GM21529 (cell line): Measurements from ENCODE around the gene ALPK1.
"Not testable (repeated sequence)": the region's sequence is repeated elsewhere in the genome, so short reads cannot be mapped to it uniquely, and the experiment has no call there.

Experiments used
- ATAC-seq: cut with Tn5 transposase; IDR thresholded peaks from one replicate; pipeline ENCODE4 v1.9.1; 2021; ENCODE audit not compliant: unreplicated experiment

ALPK1 gene

GRCh38 chr4:112284166-112284565 lies 13.0 kb upstream of the ALPK1 start:
- ATAC-seq, result no peak

DNA sequence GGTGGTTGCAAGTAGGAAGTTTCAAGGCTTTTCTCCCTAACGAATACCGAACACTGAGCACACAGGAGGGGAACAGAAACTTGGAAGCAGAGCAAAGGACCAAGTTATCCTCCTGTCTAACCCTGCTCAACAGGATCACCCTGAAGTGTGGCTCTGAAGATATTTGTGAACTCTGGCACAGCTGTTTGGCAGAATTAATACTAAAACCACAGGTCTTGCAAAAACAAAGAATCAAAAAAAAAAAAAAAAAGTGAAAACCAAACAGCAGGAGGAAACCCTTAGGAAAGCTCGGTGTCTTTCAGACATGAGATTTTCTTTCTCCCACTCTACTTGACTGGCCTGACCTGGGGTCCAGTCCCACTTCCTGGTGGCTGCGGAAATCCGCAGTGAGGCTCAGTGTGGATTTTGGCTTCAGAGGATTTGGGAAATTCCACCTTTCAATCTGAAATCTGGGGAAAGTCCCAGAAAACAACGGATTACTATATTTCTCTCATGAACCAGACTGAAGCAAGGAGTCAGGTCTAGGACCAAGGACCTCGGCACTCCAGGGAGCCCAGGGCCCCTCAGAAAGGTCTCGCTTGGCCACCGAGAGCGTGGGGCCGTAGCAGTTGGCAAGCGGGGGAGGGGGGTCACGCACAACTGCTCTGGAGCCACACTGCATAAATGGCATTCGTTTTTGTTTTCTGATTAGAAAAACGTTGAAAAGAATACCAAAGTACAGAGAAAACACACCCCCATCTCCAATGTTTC lies 12.3 kb upstream of the ALPK1 start:
- no peak for ATAC-seq

DNA sequence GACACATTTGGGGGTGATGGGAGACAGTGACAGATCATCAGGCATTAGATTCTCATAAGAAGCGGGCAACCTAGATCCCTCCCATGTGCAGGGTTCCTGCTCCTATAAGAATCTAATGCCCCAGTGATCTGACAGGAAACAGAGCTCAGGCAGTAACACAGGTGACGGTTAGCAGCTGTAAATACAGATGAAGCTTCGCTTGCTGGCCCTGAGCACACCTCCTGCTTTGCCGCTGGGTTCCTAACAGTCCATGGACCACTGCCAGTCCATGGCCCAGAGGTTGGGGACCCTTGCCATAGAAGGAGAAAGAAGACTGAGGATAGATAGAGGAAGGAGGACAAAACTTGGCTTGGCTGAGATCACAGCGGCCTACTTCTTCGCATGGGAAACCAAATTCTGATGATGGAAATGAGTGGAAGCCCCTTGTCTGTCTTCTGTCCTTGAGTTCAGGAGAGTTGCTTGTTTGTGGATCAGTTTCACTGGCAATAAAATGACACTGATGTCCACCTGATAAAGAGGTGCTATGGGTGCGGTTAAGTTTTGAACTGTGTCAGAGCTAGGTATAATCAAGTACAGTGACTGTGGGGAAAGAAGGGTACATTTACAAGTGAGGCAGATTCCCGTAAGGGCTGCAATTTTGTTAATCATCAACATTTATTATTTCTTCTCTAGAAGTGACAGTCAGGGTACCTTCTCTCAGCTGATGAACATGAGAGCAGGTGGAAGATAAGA lies 9.7 kb upstream of the ALPK1 start:
- peak; percentile 29 for ATAC-seq

- peak; percentile 35 for ATAC-seq
These were observed 8.7 kb upstream of the ALPK1 start for GRCh38 chr4:112288455-112288854.

DNA sequence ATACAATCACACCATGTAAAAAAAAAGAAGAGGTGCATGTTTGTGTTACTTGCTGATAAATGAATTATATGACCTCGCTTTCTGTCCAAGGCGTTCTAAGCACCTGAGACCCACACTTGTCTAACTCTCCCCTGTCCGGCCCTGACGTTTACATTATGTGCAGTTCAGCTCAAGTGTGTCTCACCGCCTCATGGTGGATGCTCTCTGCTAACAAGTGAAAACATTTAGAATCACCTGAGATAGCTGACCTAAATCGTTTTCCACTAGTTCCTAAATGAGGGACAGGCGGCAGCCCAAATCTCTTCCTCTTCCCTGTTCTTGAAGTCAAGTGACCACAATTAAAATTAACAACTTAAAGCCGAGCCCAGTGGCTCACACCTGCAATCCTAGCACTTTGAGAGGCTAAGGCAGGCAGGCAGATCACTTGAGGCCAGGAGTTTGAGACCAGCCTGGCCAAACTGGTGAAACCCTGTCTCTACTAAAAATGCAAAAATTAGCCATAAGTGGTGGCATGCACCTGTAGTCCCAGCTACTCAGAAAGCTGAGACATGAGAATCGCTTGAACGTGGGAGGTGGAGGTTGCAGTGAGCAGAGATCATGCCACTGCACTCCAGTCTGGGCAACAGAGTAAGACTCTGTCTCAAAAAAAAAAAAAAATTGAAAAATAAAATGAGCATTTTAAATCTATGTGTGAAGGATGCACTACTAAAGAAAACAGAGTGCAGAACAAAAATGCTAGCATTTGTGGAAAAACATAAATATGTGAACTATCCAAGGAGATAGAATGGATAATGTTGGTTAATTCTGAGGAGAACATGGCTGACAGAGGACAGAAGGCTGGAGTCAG lies 7.5 kb upstream of the ALPK1 start:
- no peak for ATAC-seq

DNA sequence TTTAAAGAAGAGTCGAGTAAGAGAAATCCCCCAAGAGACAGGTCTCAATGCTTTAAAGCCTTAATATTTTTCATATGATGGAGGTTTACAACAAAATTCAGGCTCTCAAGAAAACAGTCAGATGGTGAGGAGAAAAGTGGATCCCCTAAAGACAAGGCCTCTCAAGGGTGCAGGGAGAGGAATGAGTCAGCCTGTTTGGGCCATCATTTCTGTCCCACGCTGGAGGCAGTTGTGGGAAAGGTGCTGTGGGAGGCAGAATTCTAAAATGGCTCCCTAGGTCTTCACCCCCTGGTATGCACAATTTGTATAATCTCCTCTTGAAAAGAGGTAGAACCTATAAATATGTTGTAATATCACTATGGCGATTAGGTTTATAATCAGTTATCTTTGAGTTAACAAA lies 6.8 kb upstream of the ALPK1 start:
- peak; percentile 14 for ATAC-seq

GRCh38 chr4:112299721-112300120 lies 2.6 kb downstream of the ALPK1 start:
- ATAC-seq, result no peak

GRCh38 chr4:112302320-112303274 lies 5.4 kb downstream of the ALPK1 start:
- ATAC-seq, result no peak

DNA sequence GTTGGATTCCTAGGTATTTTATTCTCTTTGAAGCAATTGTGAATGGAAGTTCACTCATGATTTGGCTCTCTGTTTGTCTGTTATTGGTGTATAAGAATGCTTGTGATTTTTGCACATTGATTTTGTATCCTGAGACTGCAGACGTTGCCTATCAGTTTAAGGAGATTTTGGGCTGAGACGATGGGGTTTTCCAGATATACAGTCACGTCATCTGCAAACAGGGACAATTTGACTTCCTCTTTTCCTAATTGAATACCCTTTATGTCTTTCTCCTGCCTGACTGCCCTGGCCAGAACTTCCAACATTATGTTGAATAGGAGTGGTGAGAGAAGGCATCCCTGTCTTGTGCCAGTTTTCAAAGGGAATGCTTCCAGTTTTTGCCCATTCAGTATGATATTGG lies 8.3 kb downstream of the ALPK1 start:
- not testable (repeated sequence) for ATAC-seq

DNA sequence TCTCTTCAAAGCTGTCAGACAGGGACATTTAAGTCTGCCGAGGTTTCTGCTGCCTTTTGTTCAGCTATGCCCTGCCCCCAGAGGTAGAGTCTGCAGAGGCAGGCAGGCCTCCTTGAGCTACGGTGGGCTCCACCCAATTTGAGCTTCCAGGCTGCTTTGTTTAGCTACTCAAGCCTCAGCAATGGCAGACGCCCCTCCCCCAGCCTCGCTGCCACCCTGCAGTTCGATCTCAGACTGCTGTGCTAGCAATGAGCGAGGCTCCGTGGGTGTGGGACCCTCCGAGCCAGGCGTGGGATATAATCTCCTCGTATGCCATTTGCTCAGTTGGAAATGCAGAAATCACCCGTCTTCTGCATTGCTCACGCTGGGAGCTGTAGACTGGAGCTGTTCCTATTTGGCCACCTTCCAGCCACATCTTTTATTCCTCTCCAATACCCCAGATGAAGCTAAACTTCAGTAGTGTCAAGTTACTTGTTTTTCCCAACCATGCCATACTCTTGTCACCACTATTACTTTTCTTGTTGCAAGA lies 12.2 kb downstream of the ALPK1 start:
- ATAC-seq, result not testable (repeated sequence)

DNA sequence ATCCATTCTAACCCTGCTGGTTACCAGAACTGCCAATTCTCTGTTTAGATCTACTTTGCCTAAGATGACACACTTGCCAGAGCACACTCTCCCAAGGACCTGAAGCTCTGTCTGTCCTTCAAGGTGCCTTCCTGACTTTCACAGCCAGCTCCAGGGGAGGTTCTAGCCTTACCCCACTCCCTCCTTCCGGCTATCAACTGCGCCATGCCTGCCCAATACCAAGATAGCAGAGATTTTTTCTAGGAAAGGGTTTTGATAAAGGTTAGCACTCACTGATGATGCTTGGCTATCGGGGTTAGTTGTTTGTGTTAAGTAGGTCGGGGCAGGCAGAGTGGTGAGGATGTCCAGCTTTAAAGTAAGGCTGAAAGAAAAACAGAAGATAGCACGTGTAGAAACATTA lies 14.3 kb downstream of the ALPK1 start:
- no peak for ATAC-seq

DNA sequence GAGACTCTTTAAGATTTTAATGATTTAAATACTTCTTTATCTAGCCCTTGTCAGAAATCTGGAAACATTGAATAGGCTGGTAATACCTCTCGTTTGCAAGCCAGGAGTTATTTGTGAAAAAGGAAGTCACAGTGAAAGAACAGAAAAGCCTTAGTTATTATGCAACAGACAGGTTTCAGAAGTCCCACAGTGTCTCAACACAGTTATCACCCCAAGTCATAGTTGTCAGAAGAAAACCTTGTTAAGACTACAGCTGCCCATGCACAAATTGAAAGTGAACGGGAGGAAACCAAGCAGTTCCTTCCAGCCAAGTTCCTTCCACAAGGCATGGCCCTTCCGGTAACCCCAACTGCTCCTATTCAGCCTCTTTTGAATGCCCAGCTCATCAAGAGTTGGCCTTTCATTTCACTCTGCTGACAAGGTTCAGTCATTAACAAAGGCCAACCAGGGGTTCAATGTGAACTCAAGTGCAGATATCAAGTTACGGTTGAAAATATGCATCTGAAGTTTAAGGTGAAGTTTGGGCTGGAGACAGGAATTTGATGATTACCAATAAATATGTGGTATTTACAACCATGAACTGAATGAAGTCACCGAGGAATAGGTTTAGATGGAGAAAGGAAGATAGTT lies 15.6 kb downstream of the ALPK1 start:
- ATAC-seq, result peak; percentile 95

GRCh38 chr4:112315446-112315845 lies 18.3 kb downstream of the ALPK1 start:
- ATAC-seq, result no peak

- ATAC-seq, result no peak
These were observed 19.2 kb downstream of the ALPK1 start for GRCh38 chr4:112316360-112316759.

- ATAC-seq, result peak; percentile 93
These were observed 21.3 kb downstream of the ALPK1 start for GRCh38 chr4:112318239-112319142.

DNA sequence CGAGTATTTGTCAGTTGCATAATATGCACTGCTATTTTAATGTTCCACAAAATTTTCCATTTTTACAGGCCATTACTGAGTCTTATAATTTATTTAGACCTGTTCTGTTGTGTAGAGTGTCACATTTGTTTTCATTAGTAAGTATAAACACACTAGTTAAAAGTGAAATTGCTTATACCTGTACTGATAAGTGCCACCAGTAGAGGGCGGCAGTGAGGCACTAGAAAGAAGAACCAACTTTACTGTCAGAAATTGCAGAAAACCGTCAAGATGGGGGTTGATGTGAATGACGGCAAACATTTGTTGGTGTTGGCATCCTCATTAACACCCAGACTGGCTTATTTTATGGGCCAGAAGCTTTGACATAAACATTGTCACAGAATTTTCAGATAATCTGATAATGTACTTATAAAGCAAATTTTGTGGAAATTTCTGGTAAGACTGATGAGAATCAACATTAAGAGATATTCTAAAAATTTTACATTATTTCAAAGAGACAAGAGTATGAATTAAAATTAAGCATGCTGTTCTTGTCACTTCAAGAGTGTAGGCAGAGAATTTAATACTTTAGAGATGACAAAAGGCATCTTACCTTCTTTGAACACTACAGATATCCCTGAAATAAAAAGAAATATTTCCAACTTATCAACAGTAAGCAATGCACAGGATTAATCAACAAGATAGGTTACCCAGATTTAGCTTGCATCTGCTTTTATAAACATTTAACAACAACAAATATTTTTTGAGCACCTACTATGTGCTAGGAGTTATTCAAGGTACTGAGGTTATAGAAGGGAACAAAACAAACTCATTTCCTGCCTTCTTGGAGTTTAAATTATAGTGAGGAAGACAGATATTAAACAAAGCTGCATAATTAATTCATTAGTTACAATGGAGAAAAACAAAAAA lies 24.9 kb downstream of the ALPK1 start:
- ATAC-seq, result no peak

DNA sequence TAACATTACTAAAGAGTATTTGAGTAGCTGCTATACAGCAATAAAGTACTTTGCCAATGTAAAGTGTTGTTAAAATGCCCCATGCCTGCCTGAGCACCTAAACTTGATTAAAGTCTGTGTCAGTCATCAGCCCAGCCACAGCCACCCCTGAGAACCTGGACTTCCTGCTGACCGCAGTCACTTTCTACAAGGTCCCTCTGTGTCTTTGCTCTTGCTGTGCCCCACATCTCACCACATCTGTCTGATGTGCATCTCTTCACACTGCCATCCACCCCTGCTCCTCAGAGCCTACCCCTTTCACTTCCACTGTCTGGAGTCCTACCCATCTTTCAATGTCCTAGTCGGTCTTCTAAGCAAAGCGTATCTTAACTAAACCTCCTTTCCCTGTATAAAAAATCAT lies 25.7 kb downstream of the ALPK1 start:
- ATAC-seq, result no peak

DNA sequence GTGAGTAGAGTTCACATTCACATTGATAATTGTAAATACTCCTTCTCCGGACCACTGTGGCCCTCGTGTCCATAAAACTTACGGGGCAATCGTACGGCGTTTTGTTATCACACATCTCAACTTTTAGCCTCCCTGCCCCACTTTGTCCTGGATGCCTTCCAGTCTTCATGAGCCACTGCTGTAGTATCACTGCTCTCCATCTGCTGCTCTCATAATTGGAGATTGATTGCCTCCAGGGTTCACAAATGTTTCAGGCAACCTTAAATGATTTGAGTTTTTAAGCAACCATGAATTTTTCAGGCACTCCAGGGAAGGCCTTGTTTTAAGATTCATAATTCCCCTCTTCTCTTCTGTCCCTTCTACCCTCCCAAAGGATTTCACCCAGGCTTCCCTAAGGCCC lies 28.4 kb downstream of the ALPK1 start:
- ATAC-seq, result no peak
